22Rv1 (cell line): ENCODE data around the gene TAB2.

Source experiments
- H3K27ac ChIP-seq: fragments of 450-650 bp; 2 replicates; pipeline ENCODE4 v1.5.1; 2017
- CTCF ChIP-seq: fragments of 450-650 bp; IDR thresholded peaks from 2 replicates; pipeline ENCODE4 v1.5.1; 2017; ENCODE audit warnings: mild to moderate bottlenecking
- ZFX ChIP-seq: fragments of 450-650 bp; IDR thresholded peaks from 2 replicates; pipeline ENCODE4 v1.6.1; 2017; ENCODE audit warnings: antibody characterized with exemption, borderline replicate concordance

TAB2 gene

GRCh38 chr6:149454346-149454848 lies 136.9 kb downstream of the TAB2 start:
- no peak overlapping the region for H3K27ac ChIP-seq

GRCh38 chr6:149455031-149455732 lies 137.7 kb downstream of the TAB2 start:
- TF ChIP-seq CTCF (no peak), ZFX (no peak)
- H3K27ac ChIP-seq = no peak overlapping the region

More at GRCh38 chr6:149454346-149454848, 136.9 kb downstream of the TAB2 start:
- no peak for TF ChIP-seq ZFX
- TF ChIP-seq CTCF = no peak

- TF ChIP-seq ZFX (no peak), CTCF (no peak)
- H3K27ac ChIP-seq = no peak overlapping the region
Measured at GRCh38 chr6:149456311-149457021, 139.0 kb downstream of the TAB2 start.

GRCh38 chr6:149457316-149457884 lies 139.9 kb downstream of the TAB2 start:
- H3K27ac ChIP-seq = no peak overlapping the region
- TF ChIP-seq ZFX (no peak), CTCF (no peak)

GRCh38 chr6:149458196-149458595 lies 140.7 kb downstream of the TAB2 start:
- TF ChIP-seq ZFX (no peak), CTCF (no peak)
- no peak overlapping the region for H3K27ac ChIP-seq

- no peak for TF ChIP-seq CTCF
- no peak for TF ChIP-seq ZFX
- H3K27ac ChIP-seq = no peak overlapping the region
Measured at GRCh38 chr6:149458806-149459205, 141.3 kb downstream of the TAB2 start.
